K562 (cell line): ENCODE measurements around the gene OPCML. TPM values are rescaled to one million over a fixed set of nuclear protein-coding genes. Genes with fewer than 3 reads are reported as not detected.

ENCODE experiments used
- ATAC-seq: fragments of 200-7000 bp; cut with Tn5 transposase; 3 replicates; pipeline ENCODE4 v1.9.1; 2020; ENCODE audit warnings: moderate library complexity
- BruUV-seq: library from RNA; stranded (reverse); fragments of 400-500 nt; replicated peaks from 2 replicates; lab custom pipeline; 2021; lab: Mats Ljungman, UMichigan
- CTCF ChIA-PET: fragments of 300-600 bp; formaldehyde crosslinking; extraction: SDS; loops from one replicate; lab custom pipeline; 2021; ENCODE audit warnings: low intra/inter-chr PET ratio; lab: Yijun Ruan, JAX
- POLR2A ChIA-PET: fragments of 300-600, 350-650 bp; sonication (Branson Sonifier 250); formaldehyde crosslinking; extraction: SDS; loops from one replicate; lab custom pipeline; 2021; ENCODE audit warnings: antibody characterized with exemption, inconsistent platforms; lab: Yijun Ruan, JAX
- DNase-seq, 4 experiments: peaks; one replicate each; pipeline versions ENCODE4 v3.0.0 to v3.0.0-alpha.2; 2011 to 2018; ENCODE audit warnings: low spot score in 3 of 4, mixed read lengths in 3 of 4; ENCODE audit errors: extremely low read depth in 1 of 4
- FAIRE-seq: peaks from 2 replicates; lab custom pipeline; 2011; peaks lifted over from hg19 to GRCh38; lab: Jason Lieb, UNC
- H2AFZ ChIP-seq: 2 replicates; pipeline ENCODE4 v1.6.0; 2011; ENCODE audit warnings: low read depth, low read length, control low read depth, inconsistent platforms
- H3K27ac ChIP-seq: fragments of 200-600 bp; 3 replicates; pipeline ENCODE4 v1.8.0; 2011; ENCODE audit warnings: low read depth, mild to moderate bottlenecking, control low read depth, inconsistent platforms, low read length, moderate library complexity, mixed read lengths; ENCODE audit errors: extremely low read depth
- H3K27me3 ChIP-seq, 2 experiments: fragments of 300-600 bp in 1 of 2; 2 replicates in 1 of 2; 3 replicates in 1 of 2; pipeline versions ENCODE4 v1.6.0 to v1.8.0; 2011; ENCODE audit warnings: inconsistent platforms in 2 of 2, low read length in 2 of 2, mild to moderate bottlenecking in 1 of 2, mixed read lengths in 1 of 2, moderate library complexity in 1 of 2; ENCODE audit not compliant: control insufficient read depth in 2 of 2, insufficient read depth in 2 of 2
- H3K36me3 ChIP-seq: fragments of 300-600 bp; 3 replicates; pipeline ENCODE4 v1.8.0; 2011; ENCODE audit warnings: mild to moderate bottlenecking, low read length, inconsistent platforms; ENCODE audit not compliant: control insufficient read depth, insufficient read depth
- H3K4me1 ChIP-seq, 2 experiments: fragments of 200-600 bp in 1 of 2; replicated peaks in 1 of 2; 2 replicates in 1 of 2; 3 replicates in 1 of 2; pipeline versions ENCODE4 v1.5.1 to v1.8.0; 2011; ENCODE audit warnings: inconsistent platforms in 2 of 2, low read length in 2 of 2, mild to moderate bottlenecking in 1 of 2, mixed read lengths in 1 of 2, moderate library complexity in 1 of 2; ENCODE audit not compliant: control insufficient read depth in 2 of 2, insufficient read depth in 2 of 2
- H3K4me2 ChIP-seq: 2 replicates; pipeline ENCODE4 v1.6.1; 2011; ENCODE audit warnings: low read length, control low read depth, inconsistent platforms, mixed read lengths; ENCODE audit not compliant: insufficient read depth
- H3K4me3 ChIP-seq: fragments of 200-600 bp; sonication (generic), shearing (Covaris generic); 2 replicates; pipeline ENCODE4 v1.5.1; 2016; ENCODE audit warnings: control low read depth, inconsistent platforms
- H3K79me2 ChIP-seq: fragments of 200-600 bp; 3 replicates; pipeline ENCODE4 v1.8.0; 2011; ENCODE audit warnings: low read length, inconsistent platforms; ENCODE audit not compliant: control insufficient read depth, insufficient read depth
- H3K9ac ChIP-seq, 2 experiments: 2 replicates each; pipeline versions ENCODE4 v1.6.0 to v1.6.1; 2011; ENCODE audit warnings: low read depth in 2 of 2, low read length in 2 of 2, control low read depth in 1 of 2, inconsistent platforms in 1 of 2, mild to moderate bottlenecking in 1 of 2, mixed read lengths in 1 of 2; ENCODE audit not compliant: insufficient read depth in 1 of 2
- H3K9me1 ChIP-seq: one replicate; pipeline ENCODE4 v1.6.0; 2011; ENCODE audit warnings: inconsistent platforms, mild to moderate bottlenecking, low read length, moderate library complexity; ENCODE audit not compliant: control insufficient read depth, insufficient read depth
- H3K9me3 ChIP-seq: replicated peaks from 2 replicates; pipeline ENCODE4 v1.5.1; 2011; ENCODE audit warnings: low read depth, low read length, inconsistent platforms; ENCODE audit not compliant: control insufficient read depth, insufficient read depth
- H4K20me1 ChIP-seq: replicated peaks from 2 replicates; pipeline ENCODE4 v1.6.1; 2011; ENCODE audit warnings: low read length, inconsistent platforms, mixed read lengths; ENCODE audit not compliant: control insufficient read depth, insufficient read depth
- BRD9 ChIP-seq: fragments of 450-650 bp; IDR thresholded peaks from 2 replicates; pipeline ENCODE4 v1.6.1; 2018; ENCODE audit warnings: low read depth; ENCODE audit not compliant: partially characterized antibody
- HNRNPK ChIP-seq: fragments of 200-400 bp; formaldehyde crosslinking; IDR thresholded peaks from one replicate; pipeline ENCODE4 v1.6.1; 2018; ENCODE audit warnings: mild to moderate bottlenecking, low read depth, low read length; ENCODE audit not compliant: poor library complexity, severe bottlenecking
- MED1 ChIP-seq: sonication (generic); formaldehyde crosslinking; IDR thresholded peaks from 2 replicates; pipeline ENCODE4 v1.8.1; 2023; ENCODE audit warnings: missing genetic modification reagents, borderline replicate concordance
- POLR2B ChIP-seq: fragments of 450-650 bp; IDR thresholded peaks from 2 replicates; pipeline ENCODE4 v1.6.1; 2018; ENCODE audit warnings: low read depth; ENCODE audit not compliant: partially characterized antibody
- PTRF ChIP-seq: fragments of 450-650 bp; IDR thresholded peaks from 2 replicates; pipeline ENCODE4 v1.6.1; 2016; ENCODE audit warnings: mild to moderate bottlenecking, missing genetic modification characterization, missing compliant biosample characterization
- SLC30A9 ChIP-seq: fragments of 250-450 bp; sonication (Bioruptor Pico); IDR thresholded peaks from 2 replicates; pipeline ENCODE4 v1.8.0; 2022; ENCODE audit warnings: mild to moderate bottlenecking, moderate library complexity
- ZNF212 ChIP-seq: fragments of 450-650 bp; formaldehyde crosslinking; IDR thresholded peaks from 2 replicates; pipeline ENCODE4 v1.4.0; 2020; ENCODE audit warnings: mild to moderate bottlenecking
- ZNF696 ChIP-seq: fragments of 250-450 bp; sonication (Bioruptor Pico); conservative IDR thresholded peaks from 2 replicates; pipeline ENCODE4 v1.4.0; 2020; ENCODE audit warnings: mild to moderate bottlenecking, moderate library complexity
- WGBS: fragments of 100-300 bp; shearing (Covaris generic); methylation state at CpG from one replicate; pipeline ENCODE4 v1.1.6; 2016; ENCODE audit warnings: low coverage, mixed read lengths; ENCODE audit not compliant: insufficient coverage; ENCODE audit errors: missing lambda C conversion rate; 5-methylcytosine and 5-hydroxymethylcytosine counted together
- in situ Hi-C: fragments of 300-500 bp; cut with MboI; formaldehyde crosslinking; loops from 4 replicates; pipeline ENCODE4 v1.15.0; 2018; ENCODE audit warnings: inconsistent platforms, mixed read lengths
- intact Hi-C: fragments of 100-400 bp; cut with micrococcal nuclease; formaldehyde crosslinking; loops from 2 replicates; pipeline ENCODE4 v1.14.2; 2022
- polyA plus RNA-seq, 8 experiments: library from polyadenylated mRNA; depleted of rRNA in 4 of 8; stranded (reverse) in 5 of 8; unstranded in 3 of 8; fragments of >200 nt; fragmentation: Nextera tagmentation in 2 of 8; fragmentation: Illumina TruSeq in 1 of 8; extraction: Ambion mirVana in 2 of 8; extraction: Trizol in 1 of 8; gene quantifications; 2 replicates each; pipeline versions ENCODE4 v1.2.1 to v1.2.3, GENCODE V29; 2011 to 2014; ENCODE audit warnings: inconsistent platforms in 1 of 8, missing spikeins in 1 of 8
- total RNA-seq, 7 experiments: library from RNA; depleted of rRNA in 6 of 7; stranded (reverse); fragments of >200 nt in 6 of 7; fragmentation: Illumina TruSeq in 2 of 7; extraction: Trizol in 2 of 7; gene quantifications; 2 replicates each; pipeline versions ENCODE4 v1.2.1 to v1.2.3, GENCODE V29; 2011 to 2021; ENCODE audit warnings: low replicate concordance in 1 of 7
- TF ChIP-seq, protein P1 (sequence below): fragments of 250-450 bp; sonication (Bioruptor Pico); IDR thresholded peaks from 2 replicates; pipeline ENCODE4 v1.5.0; 2020; ENCODE audit warnings: mild to moderate bottlenecking
- TF ChIP-seq, protein P2 (sequence below): fragments of 450-650 bp; formaldehyde crosslinking; IDR thresholded peaks from 2 replicates; pipeline ENCODE4 v1.4.0; 2020; ENCODE audit warnings: mild to moderate bottlenecking, moderate library complexity

Gene OPCML
- total and polyA plus RNA-seq, 9 of the 15 experiments (the other 6 are each of a cell fraction or from before 2014, with no cell fraction given) = not detected

- Histone ChIP-seq H3K9me1 (no peaks in the 10 kb centered on the region), H3K79me2 (no peaks in the 10 kb centered on the region), H3K27ac (no peak overlapping the region), H4K20me1 (no peaks in the 10 kb centered on the region), H3K36me3 (no peaks in the 10 kb centered on the region), H3K9ac (no peak overlapping the region), H3K4me1 (no peaks in the 10 kb centered on the region), H3K4me2 (no peak overlapping the region), H2AFZ (no peak overlapping the region), H3K4me3 (no peak overlapping the region), H3K9me3 (no peaks in the 10 kb centered on the region), H3K27me3 (no peaks in the 10 kb centered on the region)
- no TSS peak for BruUV-seq
- no peak for ATAC-seq
- FAIRE-seq = no peak
- 4% methylated on average over 6 of the region's 6 CpGs for WGBS
- intact Hi-C loops (no loop called here), in situ Hi-C loops (no loop called here)
- POLR2A ChIA-PET = no interaction called here
- TF ChIP-seq BRD9 = no peak
- TF ChIP-seq HNRNPK = no peak
- TF ChIP-seq ZNF212 (CRISPR knock-in tag) = no peak
- TF ChIP-seq, protein P1, sequence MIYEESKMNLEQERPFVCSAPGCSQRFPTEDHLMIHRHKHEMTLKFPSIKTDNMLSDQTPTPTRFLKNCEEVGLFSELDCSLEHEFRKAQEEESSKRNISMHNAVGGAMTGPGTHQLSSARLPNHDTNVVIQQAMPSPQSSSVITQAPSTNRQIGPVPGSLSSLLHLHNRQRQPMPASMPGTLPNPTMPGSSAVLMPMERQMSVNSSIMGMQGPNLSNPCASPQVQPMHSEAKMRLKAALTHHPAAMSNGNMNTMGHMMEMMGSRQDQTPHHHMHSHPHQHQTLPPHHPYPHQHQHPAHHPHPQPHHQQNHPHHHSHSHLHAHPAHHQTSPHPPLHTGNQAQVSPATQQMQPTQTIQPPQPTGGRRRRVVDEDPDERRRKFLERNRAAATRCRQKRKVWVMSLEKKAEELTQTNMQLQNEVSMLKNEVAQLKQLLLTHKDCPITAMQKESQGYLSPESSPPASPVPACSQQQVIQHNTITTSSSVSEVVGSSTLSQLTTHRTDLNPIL (CRISPR knock-in tag) = no peak
- TF ChIP-seq PTRF = no peak
- TF ChIP-seq SLC30A9 = no peak
- no peak for TF ChIP-seq ZNF696 (CRISPR knock-in tag)
- no peak for TF ChIP-seq POLR2B
- TF ChIP-seq MED1 (CRISPR knock-in tag) = no peak
- TF ChIP-seq, protein P2, sequence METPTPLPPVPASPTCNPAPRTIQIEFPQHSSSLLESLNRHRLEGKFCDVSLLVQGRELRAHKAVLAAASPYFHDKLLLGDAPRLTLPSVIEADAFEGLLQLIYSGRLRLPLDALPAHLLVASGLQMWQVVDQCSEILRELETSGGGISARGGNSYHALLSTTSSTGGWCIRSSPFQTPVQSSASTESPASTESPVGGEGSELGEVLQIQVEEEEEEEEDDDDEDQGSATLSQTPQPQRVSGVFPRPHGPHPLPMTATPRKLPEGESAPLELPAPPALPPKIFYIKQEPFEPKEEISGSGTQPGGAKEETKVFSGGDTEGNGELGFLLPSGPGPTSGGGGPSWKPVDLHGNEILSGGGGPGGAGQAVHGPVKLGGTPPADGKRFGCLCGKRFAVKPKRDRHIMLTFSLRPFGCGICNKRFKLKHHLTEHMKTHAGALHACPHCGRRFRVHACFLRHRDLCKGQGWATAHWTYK (CRISPR knock-in tag) = no peak
- DNase-seq = no peak
- CTCF ChIA-PET = no interaction called here
These were observed 887.6 kb downstream of the OPCML start for GRCh38 chr11:132644520-132645239.
